Peyer's patch (tissue), 4 donors: ENCODE data around the gene SRXN1.

Source experiments
- POLR2A ChIP-seq, 2 donors: fragments of 450-650 bp; IDR thresholded peaks; one replicate each; pipeline ENCODE4 v1.5.1; 2017; ENCODE audit warnings: antibody characterized with exemption in 2 of 2, mild to moderate bottlenecking in 2 of 2, moderate library complexity in 2 of 2
- TF ChIP-seq, protein P1 (sequence below), 6 experiments: fragments of 450-650 bp in 4 of 6; fragments of 200-600 bp in 2 of 6; sonication (generic) in 1 of 6; IDR thresholded peaks; one replicate each; pipeline ENCODE4 v1.5.1; 2017 to 2019; ENCODE audit warnings: antibody characterized with exemption in 6 of 6, mild to moderate bottlenecking in 3 of 6, moderate library complexity in 1 of 6

GRCh38 chr20:682123-682522, 29.1 kb upstream of the SRXN1 start:
- TF ChIP-seq, protein P1, sequence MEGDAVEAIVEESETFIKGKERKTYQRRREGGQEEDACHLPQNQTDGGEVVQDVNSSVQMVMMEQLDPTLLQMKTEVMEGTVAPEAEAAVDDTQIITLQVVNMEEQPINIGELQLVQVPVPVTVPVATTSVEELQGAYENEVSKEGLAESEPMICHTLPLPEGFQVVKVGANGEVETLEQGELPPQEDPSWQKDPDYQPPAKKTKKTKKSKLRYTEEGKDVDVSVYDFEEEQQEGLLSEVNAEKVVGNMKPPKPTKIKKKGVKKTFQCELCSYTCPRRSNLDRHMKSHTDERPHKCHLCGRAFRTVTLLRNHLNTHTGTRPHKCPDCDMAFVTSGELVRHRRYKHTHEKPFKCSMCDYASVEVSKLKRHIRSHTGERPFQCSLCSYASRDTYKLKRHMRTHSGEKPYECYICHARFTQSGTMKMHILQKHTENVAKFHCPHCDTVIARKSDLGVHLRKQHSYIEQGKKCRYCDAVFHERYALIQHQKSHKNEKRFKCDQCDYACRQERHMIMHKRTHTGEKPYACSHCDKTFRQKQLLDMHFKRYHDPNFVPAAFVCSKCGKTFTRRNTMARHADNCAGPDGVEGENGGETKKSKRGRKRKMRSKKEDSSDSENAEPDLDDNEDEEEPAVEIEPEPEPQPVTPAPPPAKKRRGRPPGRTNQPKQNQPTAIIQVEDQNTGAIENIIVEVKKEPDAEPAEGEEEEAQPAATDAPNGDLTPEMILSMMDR (IDR thresholded peaks at IDR 0.05), result no peak
- TF ChIP-seq POLR2A (IDR thresholded peaks at IDR 0.05), result no peak
